HG03135 (cell line): ENCODE data around the gene MYO7A.

ENCODE experiments used
- ATAC-seq: cut with Tn5 transposase; IDR thresholded peaks from one replicate; pipeline ENCODE4 v1.9.1; 2021; ENCODE audit warnings: mild to moderate bottlenecking, moderate library complexity; ENCODE audit not compliant: unreplicated experiment

The MYO7A gene

GRCh38 chr11:77262803-77263202, 134.8 kb downstream of the MYO7A start:
- no peak for ATAC-seq
